GM19397 (cell line): ENCODE measurements around the gene ARHGEF2.
"Not testable (repeated sequence)": the region's sequence is repeated elsewhere in the genome, so short reads cannot be mapped to it uniquely, and the experiment has no call there.

Source experiments
- ATAC-seq: cut with Tn5 transposase; IDR thresholded peaks from one replicate; pipeline ENCODE4 v1.9.1; 2021; ENCODE audit warnings: mild to moderate bottlenecking, moderate library complexity; ENCODE audit not compliant: unreplicated experiment

The ARHGEF2 gene

GRCh38 chr1:155946633-155947219 is 31.6 kb downstream of the ARHGEF2 start:
- no peak for ATAC-seq

GRCh38 chr1:155944444-155944799 is 33.9 kb downstream of the ARHGEF2 start:
- no peak for ATAC-seq

- ATAC-seq, result no peak
Observed at GRCh38 chr1:155942578-155943141, 35.7 kb downstream of the ARHGEF2 start.

GRCh38 chr1:155941845-155942531 is 36.4 kb downstream of the ARHGEF2 start:
- ATAC-seq, result no peak

- ATAC-seq, result no peak
Observed at GRCh38 chr1:155940993-155941844, 37.1 kb downstream of the ARHGEF2 start, which contains the start of gene RXFP4. Gene RXFP4, plus strand, starts transcription at chr1:155941638. Its CDS starts 72 bp downstream, at chr1:155941710.

- ATAC-seq, result no peak
Observed at GRCh38 chr1:155940482-155940992, 37.8 kb downstream of the ARHGEF2 start.

- no peak for ATAC-seq
Observed at GRCh38 chr1:155938220-155938627, 40.1 kb downstream of the ARHGEF2 start.

GRCh38 chr1:155934936-155935590 is 43.3 kb downstream of the ARHGEF2 start:
- ATAC-seq, result no peak

GRCh38 chr1:155934097-155934935 is 44.0 kb downstream of the ARHGEF2 start, which contains the start of gene KHDC4:
Gene KHDC4, minus strand, starts transcription at chr1:155934413. Its CDS starts 40 bp downstream, at chr1:155934373.
- ATAC-seq, result peak; percentile 87

GRCh38 chr1:155933591-155934096 is 44.7 kb downstream of the ARHGEF2 start:
- ATAC-seq, result no peak

GRCh38 chr1:155932487-155932886 is 45.9 kb downstream of the ARHGEF2 start:
- no peak for ATAC-seq

- no peak for ATAC-seq
Observed at GRCh38 chr1:155932081-155932480, 46.3 kb downstream of the ARHGEF2 start.

GRCh38 chr1:155931332-155932038 is 46.9 kb downstream of the ARHGEF2 start:
- ATAC-seq, result no peak

GRCh38 chr1:155930725-155931124 is 47.6 kb downstream of the ARHGEF2 start:
- not testable (repeated sequence) for ATAC-seq

GRCh38 chr1:155929057-155929456 is 49.3 kb downstream of the ARHGEF2 start:
- ATAC-seq, result no peak

- no peak for ATAC-seq
Observed at GRCh38 chr1:155925506-155925905, 52.8 kb downstream of the ARHGEF2 start.

- no peak for ATAC-seq
Observed at GRCh38 chr1:155920717-155921116, 57.6 kb downstream of the ARHGEF2 start.

GRCh38 chr1:155919801-155920200 is 58.5 kb downstream of the ARHGEF2 start:
- no peak for ATAC-seq

- ATAC-seq, result no peak
Observed at GRCh38 chr1:155918660-155919059, 59.7 kb downstream of the ARHGEF2 start.
